ENCODE measurements around the gene CCDC27. TPM values are rescaled to one million over a fixed set of nuclear protein-coding genes. Genes with fewer than 3 reads are reported as not detected.

CCDC27 gene
- total RNA-seq, 2 experiments from 2014 or later, result not detected

DNA sequence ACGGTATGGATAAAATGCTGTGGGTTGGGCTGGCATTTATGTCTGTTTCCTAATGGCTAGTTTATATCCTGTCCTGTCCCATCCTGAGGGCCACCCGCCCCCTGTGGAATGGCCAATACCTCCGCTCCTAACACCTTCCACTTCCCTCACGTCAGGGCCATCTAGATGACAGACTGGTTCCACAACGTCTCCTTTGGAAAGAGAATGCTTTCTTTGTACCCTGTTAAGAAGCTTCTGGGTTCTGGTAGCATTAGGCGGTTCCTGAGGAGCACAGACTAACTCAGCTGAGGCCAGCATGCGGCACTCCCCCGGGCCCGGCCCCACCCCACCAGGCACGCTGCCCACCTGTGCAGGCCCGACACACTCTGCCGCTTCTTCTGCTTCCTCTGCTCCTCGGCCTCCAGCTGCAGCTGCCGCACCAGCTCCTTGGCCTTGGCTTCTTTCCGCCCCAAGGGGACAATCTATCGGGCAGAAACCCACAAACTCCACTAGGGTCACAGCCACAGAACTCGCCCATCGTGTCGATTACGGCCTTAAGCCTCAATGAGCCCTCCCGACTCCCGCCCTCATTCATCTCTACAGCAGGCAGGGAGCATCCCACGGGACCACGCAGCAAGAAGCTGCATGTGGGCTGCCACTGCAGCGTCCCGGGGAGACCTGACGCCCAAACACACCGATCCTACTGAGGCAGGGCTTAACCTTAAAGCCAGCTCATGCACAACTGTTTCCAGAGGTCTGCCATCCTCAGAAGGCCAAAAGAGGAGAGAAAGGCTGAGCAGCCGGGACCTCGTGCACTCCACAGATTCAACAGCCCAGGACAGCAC is 31.6 kb downstream of the CCDC27 start:
- no peak for DNase-seq
- ChIA-PET POLR2A (interaction anchor here (0.7 kb wide), 1 partner anchor 13 kb away, joined by 5 read pairs; no protein-coding TSS in a partner anchor), CTCF (interaction anchor here (1.0 kb wide), 1 partner anchor 18 kb away, joined by 3 read pairs; no protein-coding TSS in a partner anchor)
- Mint-ChIP-seq H3K4me3 (no peak overlapping the region), H3K9me3 (no peaks in the 10 kb centered on the region), H3K36me3 (ENCODE audit: low read depth) (peaks cover 42% of the 10 kb centered on the region), H3K27ac (no peak overlapping the region), H3K27me3 (no peaks in the 10 kb centered on the region), H3K4me1 (peaks cover 8% of the 10 kb centered on the region)

DNA sequence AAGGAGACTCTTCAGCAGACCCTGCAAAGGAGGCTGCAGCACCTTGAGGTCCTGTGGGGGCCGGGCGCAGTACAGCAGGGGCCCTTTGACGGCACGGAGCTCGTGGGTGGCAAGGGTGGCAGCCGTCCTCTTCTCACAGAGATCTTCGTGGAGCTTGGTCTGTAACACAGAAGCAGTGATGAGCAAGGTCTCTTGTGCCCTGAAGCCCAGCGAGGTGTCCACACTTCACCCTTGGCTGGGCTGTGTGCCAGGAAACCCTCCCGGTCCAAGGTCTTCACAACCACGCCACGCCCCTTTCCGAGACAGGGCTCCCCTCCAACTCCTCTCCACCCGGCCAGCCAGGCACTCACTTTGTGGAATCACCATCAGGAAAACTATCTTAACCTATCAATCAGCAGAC is 32.8 kb downstream of the CCDC27 start:
- H3K4me3 Mint-ChIP-seq, result no peak overlapping the region
- H3K4me1 Mint-ChIP-seq, result peaks cover 11% of the 10 kb centered on the region
- ChIA-PET POLR2A (no interaction called here), CTCF (interaction anchor here (1.0 kb wide), 1 partner anchor 17 kb away, joined by 3 read pairs; no protein-coding TSS in a partner anchor)
- no peak for DNase-seq
- no peaks in the 10 kb centered on the region for H3K9me3 Mint-ChIP-seq
- H3K36me3 Mint-ChIP-seq (ENCODE audit: low read depth), result peaks cover 38% of the 10 kb centered on the region
- H3K27me3 Mint-ChIP-seq, result no peaks in the 10 kb centered on the region
- H3K27ac Mint-ChIP-seq, result no peak overlapping the region

DNA sequence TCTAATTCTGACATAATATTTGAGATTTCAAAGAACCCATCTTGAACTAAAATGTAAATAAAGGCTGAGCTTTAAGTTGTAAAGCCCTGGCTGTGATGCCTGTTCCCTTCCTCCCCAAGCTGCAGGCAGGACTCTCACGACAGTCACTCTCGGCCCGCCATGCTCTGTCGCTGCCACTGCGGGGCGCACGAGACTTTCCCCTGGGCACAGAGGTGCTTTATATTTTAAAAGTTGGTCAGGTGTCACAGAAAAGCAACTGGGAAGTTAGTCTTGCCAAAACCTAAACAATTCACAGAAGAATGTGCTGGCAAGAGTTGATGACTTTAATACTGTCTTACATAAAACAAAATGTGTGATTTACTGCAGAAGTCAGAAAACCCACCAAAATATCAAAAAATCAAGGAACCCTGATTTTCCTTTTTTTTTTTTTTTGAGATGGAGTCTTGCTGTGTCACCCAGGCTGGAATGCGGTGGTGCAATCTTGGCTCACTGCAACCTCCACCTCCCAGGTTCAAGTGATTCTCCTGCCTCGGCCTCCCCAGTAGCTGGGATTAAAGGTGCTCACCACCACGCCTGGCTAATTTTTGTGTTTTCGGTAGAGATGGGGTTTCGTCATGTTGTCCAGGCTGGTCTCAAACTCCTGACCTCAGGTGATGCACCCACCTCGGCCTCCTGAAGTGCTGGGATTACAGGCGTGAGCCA is 33.4 kb downstream of the CCDC27 start:
- no peaks in the 10 kb centered on the region for H3K9me3 Mint-ChIP-seq
- H3K4me1 Mint-ChIP-seq, result peaks cover 11% of the 10 kb centered on the region
- ChIA-PET POLR2A (no interaction called here), CTCF (no interaction called here)
- DNase-seq, result no peak
- H3K4me3 Mint-ChIP-seq, result no peak overlapping the region
- no peaks in the 10 kb centered on the region for H3K27me3 Mint-ChIP-seq
- no peak overlapping the region for H3K27ac Mint-ChIP-seq
- peaks cover 33% of the 10 kb centered on the region for H3K36me3 Mint-ChIP-seq (ENCODE audit: low read depth)

DNA sequence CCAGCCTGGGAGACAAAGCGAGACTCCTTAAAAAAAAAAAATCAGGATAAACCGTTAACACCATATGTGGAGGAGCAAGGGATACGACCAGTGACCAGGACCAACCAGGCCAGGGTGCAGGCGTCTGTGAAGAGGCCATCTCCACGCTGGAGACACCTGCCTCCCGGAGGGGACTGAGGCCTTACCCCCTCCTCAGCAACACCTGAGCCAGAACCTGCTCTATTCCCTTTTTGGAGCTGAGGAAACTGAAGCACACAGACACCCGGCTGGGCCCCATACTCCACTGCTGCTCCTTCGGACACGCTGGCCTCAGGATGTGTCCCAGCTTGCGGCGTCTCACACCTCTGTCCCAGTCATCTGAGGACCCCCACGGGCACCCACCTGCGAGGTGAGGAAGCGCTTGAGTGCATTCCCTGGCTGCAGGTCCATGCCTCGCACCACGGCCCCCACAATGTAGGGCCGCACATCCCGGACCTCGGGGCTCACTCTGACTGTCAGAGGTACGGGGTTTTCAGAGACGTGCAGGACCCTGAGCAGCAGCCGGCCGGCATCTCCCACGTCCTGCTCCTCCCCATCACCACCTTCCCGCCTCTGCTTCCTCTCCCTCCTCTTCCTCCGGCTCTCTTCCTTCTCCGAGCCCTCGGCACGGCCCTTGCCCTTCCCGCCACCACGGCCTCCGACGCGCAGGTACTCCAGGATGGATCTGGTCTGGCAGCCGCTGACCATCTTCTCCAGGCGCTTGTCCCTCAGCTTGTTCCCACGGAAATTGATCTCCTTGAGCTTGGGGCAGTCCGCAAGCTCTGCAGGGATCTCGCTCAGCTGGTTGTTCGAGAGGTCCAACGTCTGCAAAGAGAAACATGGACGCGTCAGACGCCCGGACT is 34.5 kb downstream of the CCDC27 start:
- Mint-ChIP-seq H3K27ac (no peak overlapping the region), H3K4me3 (no peak overlapping the region), H3K36me3 (ENCODE audit: low read depth) (peaks cover 28% of the 10 kb centered on the region), H3K4me1 (peaks cover 11% of the 10 kb centered on the region), H3K27me3 (no peaks in the 10 kb centered on the region), H3K9me3 (no peaks in the 10 kb centered on the region)
- DNase-seq, result no peak
- POLR2A ChIA-PET, result no interaction called here
- CTCF ChIA-PET, result interaction anchor here (0.6 to 1.0 kb wide), 3 partner anchors 9 to 47 kb away, joined by 3 to 5 read pairs (median 3); partner anchors contain the start of gene LRRC47

DNA sequence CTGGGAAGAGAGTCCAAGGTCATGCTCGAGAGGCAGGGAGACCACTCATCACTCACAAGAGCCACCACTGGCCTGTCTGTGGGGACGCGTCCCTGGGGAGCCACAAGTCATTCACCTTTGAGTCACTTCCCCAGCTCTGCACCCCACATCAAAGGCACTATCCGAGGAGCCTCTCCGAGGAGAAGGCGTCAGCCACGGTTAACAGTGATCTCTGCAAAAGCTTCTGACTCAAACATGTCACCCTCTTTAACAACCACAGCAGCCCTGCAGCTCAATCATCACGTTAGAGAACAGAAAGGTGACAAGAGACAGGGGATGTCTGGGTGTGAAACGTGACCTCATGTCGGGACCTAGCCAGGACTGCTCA is 35.1 kb downstream of the CCDC27 start:
- Mint-ChIP-seq H3K27ac (peak overlapping the region; percentile 19), H3K4me1 (peaks cover 15% of the 10 kb centered on the region), H3K36me3 (ENCODE audit: low read depth) (peaks cover 23% of the 10 kb centered on the region), H3K4me3 (no peak overlapping the region), H3K27me3 (no peaks in the 10 kb centered on the region), H3K9me3 (no peaks in the 10 kb centered on the region)
- no peak for DNase-seq
- CTCF ChIA-PET, result interaction anchor here (1.0 kb wide), 2 partner anchors 9 to 12 kb away, joined by 3 to 5 read pairs; partner anchors contain the start of gene LRRC47
- POLR2A ChIA-PET, result no interaction called here

DNA sequence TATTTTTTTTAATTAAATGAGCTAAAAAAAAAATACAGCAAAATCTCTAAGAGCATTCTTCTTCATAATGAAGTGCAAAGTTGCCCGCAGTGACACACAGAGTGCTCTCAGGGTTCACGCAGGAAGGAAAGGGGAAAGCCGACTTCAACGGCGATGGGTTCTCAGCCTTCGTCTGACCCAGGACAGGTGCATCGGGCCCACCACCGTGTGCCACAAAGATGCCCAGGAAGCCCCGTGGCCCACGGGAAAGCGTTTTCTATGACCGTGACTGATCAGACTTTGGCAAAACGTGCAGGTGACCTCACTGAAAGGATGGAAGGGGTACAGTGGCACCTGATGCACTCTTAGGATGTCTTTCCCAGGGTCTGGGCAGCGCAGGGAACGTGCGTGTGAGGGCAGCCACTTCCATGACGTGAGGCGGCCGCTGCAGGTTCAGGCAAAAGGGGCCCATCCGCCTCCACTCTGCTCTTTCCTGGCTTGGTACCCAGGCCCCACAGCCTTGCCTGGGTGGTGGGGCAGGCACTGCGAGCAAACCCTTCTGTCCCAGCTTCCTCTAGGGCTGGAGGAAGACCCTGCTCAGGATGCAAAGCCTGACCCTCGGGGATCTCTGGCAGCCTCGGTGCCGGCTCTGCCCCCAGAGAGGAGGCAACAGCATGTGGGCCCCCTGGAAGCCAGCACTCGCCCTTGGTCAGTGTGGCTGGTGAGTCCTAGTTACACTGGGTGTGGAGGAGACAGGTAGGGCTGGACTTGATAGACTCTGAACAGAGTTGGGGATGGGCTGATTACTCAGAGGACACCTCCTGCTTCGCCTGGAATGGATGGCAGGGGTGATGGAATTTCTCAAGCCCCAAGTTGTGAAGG is 35.7 kb downstream of the CCDC27 start:
- Mint-ChIP-seq H3K27ac (peak overlapping the region; percentile 19), H3K36me3 (ENCODE audit: low read depth) (peaks cover 21% of the 10 kb centered on the region), H3K9me3 (no peaks in the 10 kb centered on the region), H3K4me1 (peaks cover 20% of the 10 kb centered on the region), H3K4me3 (no peak overlapping the region), H3K27me3 (no peaks in the 10 kb centered on the region)
- CTCF ChIA-PET, result interaction anchor here (1.0 kb wide), 1 partner anchor 12 kb away, joined by 5 read pairs; no protein-coding TSS in a partner anchor
- POLR2A ChIA-PET, result no interaction called here
- DNase-seq, result no peak

DNA sequence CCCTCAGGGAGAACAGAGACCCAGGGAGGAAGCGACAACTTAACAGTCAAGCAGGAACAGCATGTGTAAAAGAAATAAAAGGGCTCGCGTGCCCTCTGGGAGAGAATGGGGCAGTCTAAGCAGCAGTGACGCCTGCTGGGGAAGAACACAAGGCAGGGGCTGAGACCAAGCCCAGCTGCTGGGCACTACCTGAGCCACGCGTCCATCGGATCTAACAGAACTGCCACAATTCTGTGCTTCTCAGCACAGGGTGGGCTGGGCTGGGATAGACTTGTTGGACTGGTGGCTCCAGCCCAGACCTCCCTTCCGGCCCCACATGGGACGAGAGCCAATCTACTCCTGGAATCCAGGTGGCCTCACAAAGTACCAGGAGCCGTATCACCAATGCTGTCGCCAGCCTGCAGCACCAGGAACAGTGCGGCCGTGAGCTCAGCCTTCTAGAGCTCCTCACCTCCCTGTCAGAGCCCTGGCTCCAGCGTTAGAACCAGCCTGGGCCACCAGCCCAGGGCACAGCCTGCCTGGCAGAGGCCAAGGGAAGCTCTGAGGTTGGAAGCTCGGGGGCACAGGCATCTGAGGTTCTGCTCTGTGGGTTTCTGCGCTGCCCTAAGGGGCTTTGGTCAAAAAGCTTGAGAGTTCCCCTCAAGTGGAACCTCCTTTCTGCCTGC is 36.6 kb downstream of the CCDC27 start:
- Mint-ChIP-seq H3K9me3 (no peaks in the 10 kb centered on the region), H3K36me3 (ENCODE audit: low read depth) (peaks cover 16% of the 10 kb centered on the region), H3K27ac (no peak overlapping the region), H3K4me3 (no peak overlapping the region), H3K4me1 (peaks cover 29% of the 10 kb centered on the region), H3K27me3 (no peaks in the 10 kb centered on the region)
- ChIA-PET POLR2A (no interaction called here), CTCF (interaction anchor here (0.6 kb wide), 1 partner anchor 94 kb away, joined by 3 read pairs; no protein-coding TSS in a partner anchor)
- DNase-seq, result no peak

DNA sequence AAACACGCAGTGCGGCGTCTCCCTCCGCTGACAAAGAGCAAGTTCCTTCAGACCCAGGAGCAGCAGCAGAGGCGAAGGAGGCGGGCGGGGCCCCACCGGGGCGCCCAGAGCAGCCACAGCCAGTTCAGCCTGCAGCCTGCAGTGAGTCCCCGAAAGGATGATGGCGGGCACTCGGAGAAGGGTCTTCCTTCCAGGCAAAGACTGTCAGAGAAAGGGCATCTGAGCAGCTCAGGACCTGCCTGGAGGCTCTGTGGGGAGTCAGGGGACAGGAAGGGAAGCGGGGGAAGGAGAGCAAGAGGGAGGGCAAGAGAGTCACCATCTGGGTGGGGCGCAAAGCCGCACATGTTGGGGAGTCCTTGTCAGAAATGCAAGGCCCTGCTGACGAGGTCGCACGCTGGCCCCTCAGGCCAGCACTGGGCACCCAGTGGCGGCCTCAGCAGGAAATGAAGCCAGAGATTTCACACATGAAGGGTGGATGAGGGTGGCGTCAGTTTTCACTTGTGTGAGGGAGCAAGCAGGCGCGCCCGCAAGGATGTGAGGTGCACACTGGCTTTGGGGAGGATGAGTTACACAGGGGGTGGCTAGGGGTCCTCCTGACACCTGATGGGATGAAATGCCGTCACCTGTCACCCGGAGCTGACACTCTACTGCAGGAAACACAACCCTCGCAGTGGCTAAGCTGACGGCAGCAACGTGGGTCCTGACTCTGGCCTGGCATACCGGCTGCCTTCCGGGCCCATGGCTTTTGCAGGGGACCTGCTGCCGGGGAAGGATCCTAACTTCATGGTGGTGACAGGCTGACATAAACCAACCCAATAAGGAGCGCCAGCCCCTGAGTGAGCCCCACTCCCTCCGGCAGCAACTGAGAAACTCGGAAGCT is 37.4 kb downstream of the CCDC27 start:
- Mint-ChIP-seq H3K9me3 (no peaks in the 10 kb centered on the region), H3K36me3 (ENCODE audit: low read depth) (peaks cover 9% of the 10 kb centered on the region), H3K27ac (no peak overlapping the region), H3K4me3 (no peak overlapping the region), H3K4me1 (peaks cover 35% of the 10 kb centered on the region), H3K27me3 (no peaks in the 10 kb centered on the region)
- POLR2A ChIA-PET, result no interaction called here
- no peak for DNase-seq
- CTCF ChIA-PET, result no interaction called here

DNA sequence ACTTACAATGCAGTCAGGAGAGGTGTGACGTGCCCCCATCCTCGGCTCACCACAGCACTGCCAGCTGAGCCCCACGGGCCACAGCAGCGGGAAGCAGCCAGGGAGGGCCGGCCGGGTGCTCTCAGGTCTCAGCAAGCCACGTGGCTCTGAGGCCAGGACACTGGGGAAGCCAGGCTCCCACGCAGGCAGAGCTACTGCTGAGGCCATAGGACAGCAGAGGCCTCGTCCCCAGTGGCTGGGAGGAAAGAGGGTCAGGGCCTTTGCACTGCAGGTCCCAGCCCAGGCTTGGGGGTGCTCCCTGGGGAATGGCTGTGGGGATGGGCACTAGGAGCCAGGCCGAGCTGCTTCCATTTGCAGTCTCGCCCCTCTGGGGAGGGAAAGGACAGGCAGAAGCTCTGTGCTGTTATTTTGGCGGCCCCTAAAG is 38.3 kb downstream of the CCDC27 start:
- Mint-ChIP-seq H3K9me3 (no peaks in the 10 kb centered on the region), H3K27ac (no peak overlapping the region), H3K36me3 (ENCODE audit: low read depth) (peaks cover 14% of the 10 kb centered on the region), H3K4me1 (peaks cover 44% of the 10 kb centered on the region), H3K4me3 (no peak overlapping the region), H3K27me3 (no peaks in the 10 kb centered on the region)
- ChIA-PET POLR2A (no interaction called here), CTCF (interaction anchor here (0.7 kb wide), 1 partner anchor 9 kb away, joined by 5 read pairs; no protein-coding TSS in a partner anchor)
- DNase-seq, result no peak

DNA sequence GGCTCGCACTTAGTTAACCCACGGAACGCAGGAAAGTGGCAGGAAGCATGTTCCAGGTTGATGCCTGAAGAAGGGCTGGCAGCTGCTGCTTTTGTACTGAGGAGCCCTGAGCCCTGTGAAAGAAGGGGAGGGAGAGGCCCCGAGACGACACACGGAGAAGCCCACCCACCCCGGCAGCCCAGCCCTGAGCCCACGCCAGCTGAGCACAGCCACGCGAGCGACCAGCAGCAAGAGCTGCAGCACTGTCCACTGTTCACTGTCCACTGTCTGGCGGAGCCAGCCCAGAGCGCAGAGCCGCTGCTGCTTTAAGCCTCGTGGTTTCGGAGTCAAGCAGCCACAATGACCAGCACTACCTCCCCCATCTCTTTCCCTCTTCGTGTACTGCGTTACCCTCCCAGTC is 38.7 kb downstream of the CCDC27 start:
- H3K27ac Mint-ChIP-seq, result no peak overlapping the region
- H3K27me3 Mint-ChIP-seq, result no peaks in the 10 kb centered on the region
- CTCF ChIA-PET, result interaction anchor here (0.7 kb wide), 1 partner anchor 9 kb away, joined by 5 read pairs; no protein-coding TSS in a partner anchor
- POLR2A ChIA-PET, result no interaction called here
- H3K4me1 Mint-ChIP-seq, result peaks cover 44% of the 10 kb centered on the region
- no peak overlapping the region for H3K4me3 Mint-ChIP-seq
- no peaks in the 10 kb centered on the region for H3K9me3 Mint-ChIP-seq
- peaks cover 14% of the 10 kb centered on the region for H3K36me3 Mint-ChIP-seq (ENCODE audit: low read depth)
- no peak for DNase-seq

Data from activated CD4-positive, alpha-beta T cell treated with anti-CD3 and anti-CD28 coated beads, Interleukin-2, amount 10 ng/mL, durations not matched to agents 7 days and 5 days (primary cell).